Liver (tissue), 3 donors: ENCODE measurements around the gene PCSK6.

ENCODE experiments used
- CTCF ChIP-seq: fragments of 150-350 bp; IDR thresholded peaks from 2 replicates; pipeline ENCODE4 v1.5.1; 2017; ENCODE audit warnings: improper control_type of control experiment, low read depth, low read length; ENCODE audit not compliant: missing input control
- FOXA2 ChIP-seq: IDR thresholded peaks from 2 replicates; pipeline ENCODE4 v1.6.1; 2016; ENCODE audit warnings: antibody characterized with exemption
- GABPA ChIP-seq, 2 donors: IDR thresholded peaks in 1 of 2; conservative IDR thresholded peaks in 1 of 2; 2 replicates each; pipeline ENCODE4 v1.6.1; 2016; ENCODE audit warnings: antibody characterized with exemption in 2 of 2, mild to moderate bottlenecking in 1 of 2, moderate library complexity in 1 of 2
- MAX ChIP-seq: IDR thresholded peaks from 2 replicates; pipeline ENCODE4 v1.6.1; 2016; ENCODE audit warnings: antibody characterized with exemption
- RAD21 ChIP-seq, 2 donors: IDR thresholded peaks; 2 replicates each; pipeline ENCODE4 v1.6.1; 2016; ENCODE audit warnings: antibody characterized with exemption in 2 of 2, mild to moderate bottlenecking in 2 of 2
- REST ChIP-seq: IDR thresholded peaks from 2 replicates; pipeline ENCODE4 v1.6.1; 2016; ENCODE audit warnings: antibody characterized with exemption, mild to moderate bottlenecking
- YY1 ChIP-seq: IDR thresholded peaks from 2 replicates; pipeline ENCODE4 v1.6.1; 2016; ENCODE audit warnings: antibody characterized with exemption, mild to moderate bottlenecking
- donor health status: healthy.
- donor health status: healthy.

- TF ChIP-seq REST (no peak), CTCF (no peak), FOXA2 (no peak), YY1 (no peak), RAD21 (IDR thresholded peaks at IDR 0.05) (no peak), MAX (no peak), GABPA (IDR thresholded peaks at IDR 0.05 in 1 of 2, conservative IDR thresholded peaks at IDR 0.05 in 1 of 2) (no peak)
These were observed 53.7 kb downstream of the PCSK6 start for GRCh38 chr15:101435761-101436160.
